Colonic mucosa (tissue), 4 donors: ENCODE results near the gene AHDC1. TPM values are rescaled to one million over a fixed set of nuclear protein-coding genes. Genes with fewer than 3 reads are reported as not detected.

Experiments
- DNase-seq: peaks from one replicate; pipeline ENCODE4 v3.0.0-alpha.2; 2020
- H3K27ac ChIP-seq: fragments of 200-600 bp; one replicate; pipeline ENCODE4 v1.8.0; 2021
- H3K27me3 ChIP-seq: fragments of 200-600 bp; one replicate; pipeline ENCODE4 v1.8.0; 2021
- H3K36me3 ChIP-seq: fragments of 200-600 bp; one replicate; pipeline ENCODE4 v1.8.0; 2021
- H3K4me1 ChIP-seq: fragments of 200-600 bp; one replicate; pipeline ENCODE4 v1.8.0; 2021; ENCODE audit warnings: mild to moderate bottlenecking
- H3K4me3 ChIP-seq: fragments of 200-600 bp; one replicate; pipeline ENCODE4 v1.8.0; 2021
- H3K9ac ChIP-seq, 2 donors: one replicate each; pipeline ENCODE4 v1.7.0; 2013; ENCODE audit warnings: control low read depth in 2 of 2, low read depth in 2 of 2, low read length in 2 of 2
- H3K9me3 ChIP-seq: fragments of 200-600 bp; one replicate; pipeline ENCODE4 v1.8.0; 2021
- CTCF ChIP-seq: fragments of 200-600 bp; IDR thresholded peaks from one replicate; pipeline ENCODE4 v1.8.0; 2022; ENCODE audit warnings: antibody characterized with exemption, mild to moderate bottlenecking
- intact Hi-C: fragments of 100-400 bp; cut with DNase I; formaldehyde crosslinking; loops from one replicate; pipeline ENCODE4 v1.14.1; 2022
- total RNA-seq, 2 donors: library from RNA; stranded (reverse); fragmentation: NEBNext Ultra II Directional in 1 of 2; extraction: Animal tissue kit (Norgen Biotek cat#: 25700) in 1 of 2; gene quantifications; one replicate each; pipeline ENCODE4 v1.2.1, GENCODE V29; 2021
- donor health status: healthy.
- donor health status: DM: no; HTN: no; CAD: no.
- donor health status: DM: no; HTN: no; CAD: no.

AHDC1 gene
- total RNA-seq, 2 donors from 2014 or later: 18.4 to 26.8 TPM

GRCh38 chr1:27557596-27558340, 46.2 kb downstream of the AHDC1 start:
- intact Hi-C loops: loop anchor here (2.0 kb wide), 1 partner anchor 47 kb away; the partner anchor contains the start of gene AHDC1
- H3K9me3 ChIP-seq: no peaks in the 10 kb centered on the region
- no peaks in the 10 kb centered on the region for H3K36me3 ChIP-seq
- no peaks in the 10 kb centered on the region for H3K27me3 ChIP-seq
- DNase-seq: peak; percentile 91
- H3K9ac ChIP-seq: peak overlapping the region; percentile 28 to 81
- no peak for TF ChIP-seq CTCF
- H3K27ac ChIP-seq: peak overlapping the region; percentile 85
- H3K4me3 ChIP-seq: no peak overlapping the region
- peaks cover 12% of the 10 kb centered on the region for H3K4me1 ChIP-seq

DNA sequence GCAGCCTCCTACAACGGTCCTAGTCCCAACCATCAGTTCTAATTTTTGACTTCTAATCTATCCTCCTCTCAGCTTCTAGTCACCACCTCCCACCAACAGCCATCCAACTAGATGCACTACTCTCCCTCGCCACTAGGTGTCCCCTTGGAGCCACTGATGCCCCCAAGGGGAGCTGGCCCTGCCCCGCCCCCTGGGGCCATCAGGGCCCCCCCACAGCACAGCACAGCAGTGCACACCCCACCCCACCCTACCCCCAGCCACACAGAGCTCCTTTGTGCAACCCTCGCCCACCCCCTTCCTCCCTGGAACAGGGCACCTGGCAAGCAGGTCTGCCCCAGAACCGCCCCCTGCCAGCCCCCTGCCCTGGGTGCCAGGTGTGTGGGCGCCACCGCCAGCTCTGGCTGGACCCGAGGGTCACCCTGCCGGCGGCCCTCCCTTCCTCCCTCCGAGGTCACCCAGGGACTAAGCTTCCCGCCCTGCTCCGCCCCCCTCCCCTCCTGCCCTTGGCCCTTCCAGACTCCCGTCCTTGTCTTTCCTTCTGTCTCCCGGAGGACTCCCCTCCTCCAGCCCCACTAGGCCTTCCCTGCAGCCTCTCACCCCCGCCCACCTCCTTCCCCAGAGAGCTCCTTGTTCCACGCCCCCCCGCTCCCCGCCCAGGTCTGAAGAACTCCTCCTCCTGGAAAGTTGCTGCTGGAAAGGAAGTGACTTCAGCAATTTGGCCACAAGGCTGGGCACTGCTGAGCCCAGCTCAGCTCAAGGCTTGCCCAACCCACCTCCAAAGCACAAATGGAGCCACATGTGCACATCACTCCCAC, 47.0 kb downstream of the AHDC1 start:
- Histone ChIP-seq H3K36me3 (no peaks in the 10 kb centered on the region), H3K9ac (peak overlapping the region in 1 of 2 donors; percentile 81), H3K27me3 (no peaks in the 10 kb centered on the region), H3K27ac (peak overlapping the region; percentile 85), H3K4me3 (no peak overlapping the region), H3K9me3 (no peaks in the 10 kb centered on the region), H3K4me1 (peaks cover 12% of the 10 kb centered on the region)
- intact Hi-C loops: loop anchor here (2.0 kb wide), 1 partner anchor 48 kb away; the partner anchor contains the start of gene AHDC1
- peak; percentile 96 for DNase-seq
- TF ChIP-seq CTCF: peak; percentile 96

- TF ChIP-seq CTCF: no peak
- H3K9ac ChIP-seq: peak overlapping the region in 1 of 2 donors; percentile 49
- peaks cover 3% of the 10 kb centered on the region for H3K36me3 ChIP-seq
- peaks cover 12% of the 10 kb centered on the region for H3K4me1 ChIP-seq
- H3K9me3 ChIP-seq: no peaks in the 10 kb centered on the region
- peak overlapping the region; percentile 85 for H3K27ac ChIP-seq
- DNase-seq: no peak
- no peak overlapping the region for H3K4me3 ChIP-seq
- H3K27me3 ChIP-seq: no peaks in the 10 kb centered on the region
- intact Hi-C loops: loop anchor here (2.0 kb wide), 1 partner anchor 48 kb away; the partner anchor contains the start of gene AHDC1
These were observed 47.5 kb downstream of the AHDC1 start for GRCh38 chr1:27556435-27556780.

DNA sequence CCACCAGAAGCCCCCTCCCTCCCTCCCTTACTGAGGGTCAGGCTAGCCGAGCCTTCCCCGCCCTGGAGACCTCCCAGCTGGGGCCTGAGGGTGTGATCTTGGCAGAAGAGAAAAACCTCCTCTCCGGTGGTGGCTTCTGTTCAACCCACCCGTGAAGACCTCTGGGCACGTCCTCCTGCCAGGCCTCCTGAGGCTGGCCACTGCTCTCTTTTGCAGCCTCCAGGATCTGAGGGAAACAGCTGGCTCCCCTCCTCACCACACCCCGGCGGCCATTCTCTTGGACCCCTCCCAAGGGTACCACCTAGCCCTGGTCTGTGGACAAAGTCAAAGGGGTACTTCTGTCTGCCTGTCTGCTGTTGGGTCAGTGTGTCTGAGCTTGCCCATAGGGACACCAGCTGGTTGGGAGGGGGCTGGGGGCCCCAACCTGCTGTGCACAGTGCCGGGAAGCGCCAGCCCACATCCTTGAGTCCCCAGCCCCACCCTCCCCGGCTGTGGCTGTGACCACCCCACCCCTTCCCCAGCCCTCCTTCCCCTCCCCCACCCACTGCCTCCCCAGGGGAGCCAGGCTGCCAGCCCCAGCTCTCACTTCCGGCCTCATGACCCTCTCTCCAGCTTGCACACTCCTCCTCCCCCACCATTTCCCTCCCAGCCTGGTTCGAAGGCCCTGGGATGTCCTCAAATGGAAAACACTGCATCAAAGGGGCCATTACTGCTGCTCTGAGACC, 48.1 kb downstream of the AHDC1 start:
- TF ChIP-seq CTCF: no peak
- Histone ChIP-seq H3K9me3 (no peaks in the 10 kb centered on the region), H3K27ac (peak overlapping the region; percentile 85), H3K4me1 (peaks cover 12% of the 10 kb centered on the region), H3K4me3 (no peak overlapping the region), H3K36me3 (peaks cover 4% of the 10 kb centered on the region), H3K9ac (peak overlapping the region in 1 of 2 donors; percentile 49), H3K27me3 (no peaks in the 10 kb centered on the region)
- no peak for DNase-seq
- intact Hi-C loops: loop anchor here (2.0 kb wide), 1 partner anchor 49 kb away; the partner anchor contains the start of gene AHDC1
